ENCODE data around the gene NCOA1.

The NCOA1 gene

DNA sequence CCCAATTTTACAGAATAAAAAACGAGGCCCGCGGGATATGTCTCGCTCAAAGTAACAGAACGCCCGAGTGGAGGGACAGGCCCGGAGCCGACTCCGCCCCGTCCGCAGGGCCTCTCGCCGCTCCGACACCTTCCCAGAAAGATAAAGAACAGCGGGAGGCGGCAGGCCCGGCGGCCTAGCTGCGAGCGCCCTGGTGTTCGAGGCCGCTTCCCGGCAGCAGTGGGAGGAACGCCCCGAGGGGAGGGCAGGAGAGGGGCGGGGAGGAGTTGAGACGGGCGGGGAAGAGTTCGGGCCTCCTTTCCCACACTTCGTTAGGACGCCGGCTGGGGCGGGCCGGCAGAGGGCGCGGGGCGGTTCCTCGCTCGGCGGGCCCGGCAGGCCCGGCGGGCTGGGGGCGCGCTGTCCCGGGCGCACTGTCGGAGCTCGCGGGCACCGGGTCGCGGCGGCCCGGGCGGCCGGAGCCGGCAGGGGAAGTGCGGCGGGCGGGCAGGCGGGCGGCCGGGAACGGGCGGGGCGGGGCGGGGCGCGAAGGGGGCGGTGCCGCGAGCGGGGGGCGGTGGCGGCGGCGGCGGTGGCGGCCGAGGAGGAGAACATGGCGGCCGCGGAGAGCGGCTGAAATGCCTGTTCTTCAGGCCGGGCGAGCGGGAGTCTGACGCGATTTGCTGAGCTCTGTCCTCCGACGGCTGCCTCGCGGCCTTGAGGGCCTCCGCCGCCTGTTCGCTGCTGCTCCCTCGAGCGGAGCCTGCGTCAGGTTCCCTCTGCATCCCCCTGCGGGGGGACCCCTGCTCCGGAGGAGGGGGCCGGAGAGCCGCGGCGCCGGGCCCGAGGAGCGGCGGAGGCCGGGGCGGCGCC is at the start of gene NCOA1:
NCOA1 (plus strand) TSS at position 565 of the 852 bp plus-strand sequence. CDS start 167,424 bp downstream, outside the sequence.
- Histone ChIP-seq H3K4me1 (ENCODE audit: control insufficient read depth, insufficient read depth, low read length) (peaks cover 32% of the 10 kb centered on the region), H3K4me3 (ENCODE audit: low read depth, low read length) (peak within 1 kb of the TSS; percentile 92), H3K9me3 (ENCODE audit: control insufficient read depth, insufficient read depth, low read depth, low read length) (no peaks in the 10 kb centered on the region), H3K36me3 (ENCODE audit: control insufficient read depth in 2 of 2, insufficient read depth in 1 of 2, low read length in 2 of 2) (no peaks in the 10 kb centered on the region), H3K27ac (ENCODE audit: extremely low read depth, low read depth, low read length) (peak within 1 kb of the TSS; percentile 89)
- POLR2A ChIA-PET = interaction anchor here (0.6 to 2.0 kb wide), 3 partner anchors 9 to 302 kb away, joined by 3 to 7 read pairs (median 5); partner anchors contain the start of genes CENPO and PTRHD1
- CTCF ChIA-PET = no interaction called here
- no peak for TF ChIP-seq ZNF114 (tag by site-specific recombination; IDR thresholded peaks at IDR 0.05)
- no peak for TF ChIP-seq ZNF391 (tag by site-specific recombination; IDR thresholded peaks at IDR 0.05; ENCODE audit: borderline replicate concordance, low read depth)
- TF ChIP-seq ZNF423 (tag by site-specific recombination; IDR thresholded peaks at IDR 0.05) = peak; percentile 76; the same call in 1 of the 2 replicates
- TF ChIP-seq ZBTB17 (tag by site-specific recombination; IDR thresholded peaks at IDR 0.05) = peak; percentile 4; the same call in 1 of the 2 replicates
- peak; percentile 87; the same call in 1 of the 2 replicates for TF ChIP-seq ZNF610 (tag by site-specific recombination; IDR thresholded peaks at IDR 0.05; ENCODE audit: borderline replicate concordance)
- peak; percentile 48; the same call in 1 of the 2 replicates for TF ChIP-seq WT1 (tag by site-specific recombination; IDR thresholded peaks at IDR 0.05)
- TF ChIP-seq, protein P1, sequence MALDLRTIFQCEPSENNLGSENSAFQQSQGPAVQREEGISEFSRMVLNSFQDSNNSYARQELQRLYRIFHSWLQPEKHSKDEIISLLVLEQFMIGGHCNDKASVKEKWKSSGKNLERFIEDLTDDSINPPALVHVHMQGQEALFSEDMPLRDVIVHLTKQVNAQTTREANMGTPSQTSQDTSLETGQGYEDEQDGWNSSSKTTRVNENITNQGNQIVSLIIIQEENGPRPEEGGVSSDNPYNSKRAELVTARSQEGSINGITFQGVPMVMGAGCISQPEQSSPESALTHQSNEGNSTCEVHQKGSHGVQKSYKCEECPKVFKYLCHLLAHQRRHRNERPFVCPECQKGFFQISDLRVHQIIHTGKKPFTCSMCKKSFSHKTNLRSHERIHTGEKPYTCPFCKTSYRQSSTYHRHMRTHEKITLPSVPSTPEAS (tag by site-specific recombination; IDR thresholded peaks at IDR 0.05) = no peak
- no peak for TF ChIP-seq ZNF670 (tag by site-specific recombination; IDR thresholded peaks at IDR 0.05; ENCODE audit: low read depth)
- no peak for TF ChIP-seq ZNF48 (tag by site-specific recombination; IDR thresholded peaks at IDR 0.05)
- TF ChIP-seq EGR2 (tag by site-specific recombination; IDR thresholded peaks at IDR 0.05; ENCODE audit: low read depth) = peak; percentile 32; the same call in 1 of the 2 replicates
- TF ChIP-seq, protein P2, sequence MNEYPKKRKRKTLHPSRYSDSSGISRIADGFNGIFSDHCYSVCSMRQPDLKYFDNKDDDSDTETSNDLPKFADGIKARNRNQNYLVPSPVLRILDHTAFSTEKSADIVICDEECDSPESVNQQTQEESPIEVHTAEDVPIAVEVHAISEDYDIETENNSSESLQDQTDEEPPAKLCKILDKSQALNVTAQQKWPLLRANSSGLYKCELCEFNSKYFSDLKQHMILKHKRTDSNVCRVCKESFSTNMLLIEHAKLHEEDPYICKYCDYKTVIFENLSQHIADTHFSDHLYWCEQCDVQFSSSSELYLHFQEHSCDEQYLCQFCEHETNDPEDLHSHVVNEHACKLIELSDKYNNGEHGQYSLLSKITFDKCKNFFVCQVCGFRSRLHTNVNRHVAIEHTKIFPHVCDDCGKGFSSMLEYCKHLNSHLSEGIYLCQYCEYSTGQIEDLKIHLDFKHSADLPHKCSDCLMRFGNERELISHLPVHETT (tag by site-specific recombination; IDR thresholded peaks at IDR 0.05) = no peak
- TF ChIP-seq GLI2 (tag by site-specific recombination; IDR thresholded peaks at IDR 0.05; ENCODE audit: borderline replicate concordance, low read depth) = no peak
- peak; percentile 33; the same call in 1 of the 2 replicates for TF ChIP-seq ZNF843 (tag by site-specific recombination; IDR thresholded peaks at IDR 0.05)
- TF ChIP-seq IKZF3 (tag by site-specific recombination; IDR thresholded peaks at IDR 0.05) = peak; percentile 94
- peak; percentile 82; the same call in 1 of the 2 replicates for TF ChIP-seq ZNF561 (tag by site-specific recombination; IDR thresholded peaks at IDR 0.05; ENCODE audit: borderline replicate concordance)
- 0 out of 2 replicates have a peak, but pooled peaks have one; percentile 10 for TF ChIP-seq ZNF501 (tag by site-specific recombination; IDR thresholded peaks at IDR 0.05)
- TF ChIP-seq KLF7 (tag by site-specific recombination; IDR thresholded peaks at IDR 0.05; ENCODE audit: borderline replicate concordance) = peak; percentile 74; the same call in 1 of the 2 replicates
- TF ChIP-seq TCF7L2 (IDR thresholded peaks at IDR 0.05; ENCODE audit: borderline replicate concordance, low read depth, low read length) = peak; percentile 25; the same call in 1 of the 2 replicates
- TF ChIP-seq YY2 (tag by site-specific recombination; IDR thresholded peaks at IDR 0.05) = peak; percentile 29; the same call in 1 of the 2 replicates
- no peak for TF ChIP-seq ZNF626 (tag by site-specific recombination; IDR thresholded peaks at IDR 0.05)
- no peak for TF ChIP-seq MZF1 (tag by site-specific recombination; IDR thresholded peaks at IDR 0.05; ENCODE audit: borderline replicate concordance)
- peak; percentile 83 for TF ChIP-seq ZNF341 (tag by site-specific recombination; IDR thresholded peaks at IDR 0.05; ENCODE audit: low read depth)
- peak; percentile 86 for TF ChIP-seq KLF1 (tag by site-specific recombination; IDR thresholded peaks at IDR 0.05)
- peak; percentile 50; the same call in 1 of the 2 replicates for TF ChIP-seq KLF9 (tag by site-specific recombination; IDR thresholded peaks at IDR 0.05; ENCODE audit: low read depth)
- no peak for TF ChIP-seq ZNF433 (tag by site-specific recombination; IDR thresholded peaks at IDR 0.05; ENCODE audit: low read depth)
- TF ChIP-seq, protein P3, sequence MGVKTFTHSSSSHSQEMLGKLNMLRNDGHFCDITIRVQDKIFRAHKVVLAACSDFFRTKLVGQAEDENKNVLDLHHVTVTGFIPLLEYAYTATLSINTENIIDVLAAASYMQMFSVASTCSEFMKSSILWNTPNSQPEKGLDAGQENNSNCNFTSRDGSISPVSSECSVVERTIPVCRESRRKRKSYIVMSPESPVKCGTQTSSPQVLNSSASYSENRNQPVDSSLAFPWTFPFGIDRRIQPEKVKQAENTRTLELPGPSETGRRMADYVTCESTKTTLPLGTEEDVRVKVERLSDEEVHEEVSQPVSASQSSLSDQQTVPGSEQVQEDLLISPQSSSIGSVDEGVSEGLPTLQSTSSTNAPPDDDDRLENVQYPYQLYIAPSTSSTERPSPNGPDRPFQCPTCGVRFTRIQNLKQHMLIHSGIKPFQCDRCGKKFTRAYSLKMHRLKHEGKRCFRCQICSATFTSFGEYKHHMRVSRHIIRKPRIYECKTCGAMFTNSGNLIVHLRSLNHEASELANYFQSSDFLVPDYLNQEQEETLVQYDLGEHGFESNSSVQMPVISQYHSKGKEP (tag by site-specific recombination; IDR thresholded peaks at IDR 0.05) = peak; percentile 14; the same call in 1 of the 2 replicates
- peak; percentile 73 for TF ChIP-seq SP2 (tag by site-specific recombination; IDR thresholded peaks at IDR 0.05)
- no peak for TF ChIP-seq ZBTB21 (tag by site-specific recombination; IDR thresholded peaks at IDR 0.05)
- no peak for TF ChIP-seq ZNF23 (tag by site-specific recombination; IDR thresholded peaks at IDR 0.05; ENCODE audit: borderline replicate concordance)
- TF ChIP-seq KLF8 (tag by site-specific recombination; IDR thresholded peaks at IDR 0.05) = peak; percentile 68
- TF ChIP-seq ZNF76 (tag by site-specific recombination; IDR thresholded peaks at IDR 0.05; ENCODE audit: borderline replicate concordance, low read depth) = 0 out of 2 replicates have a peak, but pooled peaks have one; percentile 20
- peak; percentile 87 for TF ChIP-seq SP3 (tag by site-specific recombination; IDR thresholded peaks at IDR 0.05)
